DND-41 (cell line): ENCODE data around the gene IL7R.

Experiments used
- ATAC-seq: fragments of 200-7000 bp; cut with Tn5 transposase; 3 replicates; pipeline ENCODE4 v1.9.1; 2021; ENCODE audit warnings: low read depth; ENCODE audit not compliant: insufficient read depth
- DNase-seq: peaks from one replicate; pipeline ENCODE4 v3.0.0-alpha.2; 2020
- H2AFZ ChIP-seq: 2 replicates; pipeline ENCODE4 v1.6.0; 2012; ENCODE audit warnings: low read depth, low read length
- H3K27ac ChIP-seq: 2 replicates; pipeline ENCODE4 v1.5.1; 2012; ENCODE audit warnings: low read length, inconsistent platforms
- H3K27me3 ChIP-seq: fragments of 200-600 bp; sonication (generic); 2 replicates; pipeline ENCODE4 v1.6.0; 2012; ENCODE audit warnings: low read length, mild to moderate bottlenecking, inconsistent platforms; ENCODE audit not compliant: insufficient read depth, poor library complexity
- H3K36me3 ChIP-seq: 2 replicates; pipeline ENCODE4 v1.5.1; 2012; ENCODE audit warnings: low read length, inconsistent platforms; ENCODE audit not compliant: insufficient read depth
- H3K4me1 ChIP-seq: 2 replicates; pipeline ENCODE4 v1.5.1; 2012; ENCODE audit warnings: mild to moderate bottlenecking, low read length; ENCODE audit not compliant: insufficient read depth
- H3K4me2 ChIP-seq: 2 replicates; pipeline ENCODE4 v1.6.0; 2012; ENCODE audit warnings: mild to moderate bottlenecking, moderate library complexity, low read length, inconsistent platforms; ENCODE audit not compliant: insufficient read depth
- H3K4me3 ChIP-seq, 2 experiments: fragments of 200-600 bp in 1 of 2; shearing (Covaris generic) in 1 of 2; 2 replicates each; pipeline ENCODE4 v1.5.1; 2012 to 2016; ENCODE audit warnings: inconsistent platforms in 2 of 2, low read length in 2 of 2, mild to moderate bottlenecking in 2 of 2, low read depth in 1 of 2, moderate library complexity in 1 of 2
- H3K79me2 ChIP-seq: 2 replicates; pipeline ENCODE4 v1.6.0; 2012; ENCODE audit warnings: low read length, inconsistent platforms; ENCODE audit not compliant: insufficient read depth
- H3K9ac ChIP-seq: 2 replicates; pipeline ENCODE4 v1.6.0; 2012; ENCODE audit warnings: low read depth, mild to moderate bottlenecking, inconsistent platforms, low read length, moderate library complexity
- H3K9me3 ChIP-seq: 2 replicates; pipeline ENCODE4 v1.5.1; 2012; ENCODE audit warnings: low read length, moderate library complexity, mild to moderate bottlenecking, inconsistent platforms; ENCODE audit not compliant: insufficient read depth, severe bottlenecking
- H4K20me1 ChIP-seq: 2 replicates; pipeline ENCODE4 v1.6.0; 2012; ENCODE audit warnings: low read length; ENCODE audit not compliant: insufficient read depth
- CTCF ChIP-seq: IDR thresholded peaks from 2 replicates; pipeline ENCODE4 v1.5.1; 2012; ENCODE audit warnings: borderline replicate concordance, low read length, moderate library complexity, mild to moderate bottlenecking; ENCODE audit not compliant: poor library complexity, severe bottlenecking; ENCODE audit errors: extremely low read depth
- EZH2 ChIP-seq: IDR thresholded peaks from 3 replicates; pipeline ENCODE4 v1.6.1; 2012; ENCODE audit warnings: borderline replicate concordance, low read depth, mild to moderate bottlenecking, moderate library complexity, low read length, inconsistent platforms; ENCODE audit not compliant: severe bottlenecking

IL7R gene

GRCh38 chr5:35908228-35908627 is 51.5 kb downstream of the IL7R start:
- TF ChIP-seq EZH2, result no peak
- TF ChIP-seq CTCF, result no peak
- peak overlapping the region; percentile 44 for H3K4me2 ChIP-seq
- ATAC-seq (peak; percentile 92), DNase-seq (peak; percentile 87)
- 0 out of 4 replicates have a peak overlapping the region, but pooled peaks of 1 of the 2 experiments have one; percentile 1 for H3K4me3 ChIP-seq
- H3K9ac ChIP-seq, result peak overlapping the region; percentile 62
- H4K20me1 ChIP-seq, result no peaks in the 10 kb centered on the region
- peaks cover 10% of the 10 kb centered on the region; the same call in 1 of the 2 replicates for H3K36me3 ChIP-seq
- H3K4me1 ChIP-seq, result peaks cover 81% of the 10 kb centered on the region
- peaks cover 29% of the 10 kb centered on the region for H3K9me3 ChIP-seq
- peak overlapping the region; percentile 95 for H3K27ac ChIP-seq
- no peaks in the 10 kb centered on the region for H3K27me3 ChIP-seq
- H2AFZ ChIP-seq, result no peak overlapping the region
- H3K79me2 ChIP-seq, result peaks cover 24% of the 10 kb centered on the region

- H3K27ac ChIP-seq, result peak overlapping the region; percentile 95
- H4K20me1 ChIP-seq, result no peaks in the 10 kb centered on the region
- H2AFZ ChIP-seq, result no peak overlapping the region
- H3K4me1 ChIP-seq, result peaks cover 75% of the 10 kb centered on the region
- peaks cover 24% of the 10 kb centered on the region for H3K79me2 ChIP-seq
- DNase-seq, result peak; percentile 59
- H3K36me3 ChIP-seq, result peaks cover 10% of the 10 kb centered on the region; the same call in 1 of the 2 replicates
- peak overlapping the region; percentile 44 for H3K4me2 ChIP-seq
- H3K4me3 ChIP-seq, result 0 out of 4 replicates have a peak overlapping the region, but pooled peaks of 1 of the 2 experiments have one; percentile 1
- TF ChIP-seq CTCF (no peak), EZH2 (no peak)
- peak; percentile 65 for ATAC-seq
- no peaks in the 10 kb centered on the region for H3K27me3 ChIP-seq
- peak overlapping the region; percentile 62 for H3K9ac ChIP-seq
- H3K9me3 ChIP-seq, result peaks cover 29% of the 10 kb centered on the region
Measured at GRCh38 chr5:35908814-35909213, 52.1 kb downstream of the IL7R start.

- H3K4me2 ChIP-seq, result no peak overlapping the region
- no peaks in the 10 kb centered on the region for H4K20me1 ChIP-seq
- H3K79me2 ChIP-seq, result peaks cover 16% of the 10 kb centered on the region
- no peak for DNase-seq
- H3K36me3 ChIP-seq, result peaks cover 3% of the 10 kb centered on the region; the same call in 1 of the 2 replicates
- H3K9ac ChIP-seq, result no peak overlapping the region
- peaks cover 56% of the 10 kb centered on the region for H3K4me1 ChIP-seq
- peak overlapping the region; percentile 86 for H3K27ac ChIP-seq
- no peak overlapping the region for H2AFZ ChIP-seq
- H3K9me3 ChIP-seq, result peaks cover 8% of the 10 kb centered on the region
- TF ChIP-seq EZH2 (no peak), CTCF (no peak)
- 0 out of 3 replicates have a peak, but pooled peaks have one; percentile 6 for ATAC-seq
- no peak overlapping the region for H3K4me3 ChIP-seq
- no peaks in the 10 kb centered on the region for H3K27me3 ChIP-seq
Measured at GRCh38 chr5:35919191-35919590, 62.5 kb downstream of the IL7R start.

GRCh38 chr5:35920890-35921289 is 64.2 kb downstream of the IL7R start:
- peaks cover 19% of the 10 kb centered on the region for H3K79me2 ChIP-seq
- peaks cover 8% of the 10 kb centered on the region for H3K9me3 ChIP-seq
- peak overlapping the region; percentile 86 for H3K27ac ChIP-seq
- no peak overlapping the region for H3K4me2 ChIP-seq
- H3K4me1 ChIP-seq, result peaks cover 72% of the 10 kb centered on the region
- no peak overlapping the region for H3K9ac ChIP-seq
- H3K27me3 ChIP-seq, result no peaks in the 10 kb centered on the region
- no peak overlapping the region for H3K4me3 ChIP-seq
- no peak for ATAC-seq
- no peak overlapping the region for H2AFZ ChIP-seq
- peaks cover 3% of the 10 kb centered on the region; the same call in 1 of the 2 replicates for H3K36me3 ChIP-seq
- no peak for TF ChIP-seq EZH2
- no peak for TF ChIP-seq CTCF
- no peaks in the 10 kb centered on the region for H4K20me1 ChIP-seq
- no peak for DNase-seq
